ENCODE results near the gene TMEM234.

DNA sequence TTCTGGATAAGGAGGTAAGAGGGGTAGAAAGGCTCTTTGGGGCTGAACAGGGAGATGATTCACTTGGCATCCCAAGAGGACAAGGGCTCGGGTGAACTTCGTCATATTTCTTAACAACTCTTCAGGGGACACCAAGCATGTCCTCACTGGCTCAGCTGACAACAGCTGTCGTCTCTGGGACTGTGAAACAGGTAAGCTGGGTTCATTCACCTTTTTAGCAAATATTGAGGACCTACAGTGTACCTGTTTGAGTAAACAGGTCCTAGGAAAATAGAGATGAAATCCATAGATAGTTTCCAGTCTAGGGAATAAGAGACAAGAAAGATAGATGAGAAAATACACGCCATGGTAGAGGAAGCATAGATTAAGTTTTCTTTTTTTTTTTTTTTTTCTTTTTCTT, 2.1 kb upstream of the TMEM234 start:
- TF ChIP-seq, protein P1, sequence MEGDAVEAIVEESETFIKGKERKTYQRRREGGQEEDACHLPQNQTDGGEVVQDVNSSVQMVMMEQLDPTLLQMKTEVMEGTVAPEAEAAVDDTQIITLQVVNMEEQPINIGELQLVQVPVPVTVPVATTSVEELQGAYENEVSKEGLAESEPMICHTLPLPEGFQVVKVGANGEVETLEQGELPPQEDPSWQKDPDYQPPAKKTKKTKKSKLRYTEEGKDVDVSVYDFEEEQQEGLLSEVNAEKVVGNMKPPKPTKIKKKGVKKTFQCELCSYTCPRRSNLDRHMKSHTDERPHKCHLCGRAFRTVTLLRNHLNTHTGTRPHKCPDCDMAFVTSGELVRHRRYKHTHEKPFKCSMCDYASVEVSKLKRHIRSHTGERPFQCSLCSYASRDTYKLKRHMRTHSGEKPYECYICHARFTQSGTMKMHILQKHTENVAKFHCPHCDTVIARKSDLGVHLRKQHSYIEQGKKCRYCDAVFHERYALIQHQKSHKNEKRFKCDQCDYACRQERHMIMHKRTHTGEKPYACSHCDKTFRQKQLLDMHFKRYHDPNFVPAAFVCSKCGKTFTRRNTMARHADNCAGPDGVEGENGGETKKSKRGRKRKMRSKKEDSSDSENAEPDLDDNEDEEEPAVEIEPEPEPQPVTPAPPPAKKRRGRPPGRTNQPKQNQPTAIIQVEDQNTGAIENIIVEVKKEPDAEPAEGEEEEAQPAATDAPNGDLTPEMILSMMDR (IDR thresholded peaks at IDR 0.05): no peak
- TF ChIP-seq POLR2AphosphoS5 (IDR thresholded peaks at IDR 0.05; ENCODE audit: low read depth, low read length): no peak
- TF ChIP-seq, protein P2, sequence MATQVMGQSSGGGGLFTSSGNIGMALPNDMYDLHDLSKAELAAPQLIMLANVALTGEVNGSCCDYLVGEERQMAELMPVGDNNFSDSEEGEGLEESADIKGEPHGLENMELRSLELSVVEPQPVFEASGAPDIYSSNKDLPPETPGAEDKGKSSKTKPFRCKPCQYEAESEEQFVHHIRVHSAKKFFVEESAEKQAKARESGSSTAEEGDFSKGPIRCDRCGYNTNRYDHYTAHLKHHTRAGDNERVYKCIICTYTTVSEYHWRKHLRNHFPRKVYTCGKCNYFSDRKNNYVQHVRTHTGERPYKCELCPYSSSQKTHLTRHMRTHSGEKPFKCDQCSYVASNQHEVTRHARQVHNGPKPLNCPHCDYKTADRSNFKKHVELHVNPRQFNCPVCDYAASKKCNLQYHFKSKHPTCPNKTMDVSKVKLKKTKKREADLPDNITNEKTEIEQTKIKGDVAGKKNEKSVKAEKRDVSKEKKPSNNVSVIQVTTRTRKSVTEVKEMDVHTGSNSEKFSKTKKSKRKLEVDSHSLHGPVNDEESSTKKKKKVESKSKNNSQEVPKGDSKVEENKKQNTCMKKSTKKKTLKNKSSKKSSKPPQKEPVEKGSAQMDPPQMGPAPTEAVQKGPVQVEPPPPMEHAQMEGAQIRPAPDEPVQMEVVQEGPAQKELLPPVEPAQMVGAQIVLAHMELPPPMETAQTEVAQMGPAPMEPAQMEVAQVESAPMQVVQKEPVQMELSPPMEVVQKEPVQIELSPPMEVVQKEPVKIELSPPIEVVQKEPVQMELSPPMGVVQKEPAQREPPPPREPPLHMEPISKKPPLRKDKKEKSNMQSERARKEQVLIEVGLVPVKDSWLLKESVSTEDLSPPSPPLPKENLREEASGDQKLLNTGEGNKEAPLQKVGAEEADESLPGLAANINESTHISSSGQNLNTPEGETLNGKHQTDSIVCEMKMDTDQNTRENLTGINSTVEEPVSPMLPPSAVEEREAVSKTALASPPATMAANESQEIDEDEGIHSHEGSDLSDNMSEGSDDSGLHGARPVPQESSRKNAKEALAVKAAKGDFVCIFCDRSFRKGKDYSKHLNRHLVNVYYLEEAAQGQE (IDR thresholded peaks at IDR 0.05; ENCODE audit: insufficient read depth in 1 of 2, low read depth in 2 of 2, low read length in 1 of 2): no peak
- no peak for TF ChIP-seq TCF7L2 (IDR thresholded peaks at IDR 0.05; ENCODE audit: low read depth, low read length)

Measured in Panc1 (cell line).